WERI-Rb-1 (cell line): ENCODE results near the gene FARS2.
A peak's percentile ranks its signal among the peaks of the same experiment; 100 is the strongest.

Source experiments
- DNase-seq: peaks from one replicate; pipeline ENCODE4 v3.0.0-alpha.2; 2020
- H3K27ac ChIP-seq: fragments of 250-450 bp; sonication (Bioruptor Pico); 2 replicates; pipeline ENCODE4 v1.5.1; 2020; ENCODE audit warnings: mild to moderate bottlenecking, moderate library complexity
- H3K27me3 ChIP-seq: fragments of 250-450 bp; sonication (Bioruptor Pico); 2 replicates; pipeline ENCODE4 v1.5.1; 2021; ENCODE audit warnings: mild to moderate bottlenecking, low read depth, moderate library complexity; ENCODE audit not compliant: insufficient read depth, severe bottlenecking
- H3K36me3 ChIP-seq: fragments of 250-450 bp; sonication (Bioruptor Pico); 2 replicates; pipeline ENCODE4 v1.5.1; 2020; ENCODE audit warnings: mild to moderate bottlenecking, moderate library complexity
- H3K4me3 ChIP-seq: 2 replicates; pipeline ENCODE4 v1.5.1; 2011; ENCODE audit warnings: low read depth, mild to moderate bottlenecking, control low read depth, low read length
- H3K9me3 ChIP-seq: fragments of 250-450 bp; sonication (Bioruptor Pico); 2 replicates; pipeline ENCODE4 v1.5.1; 2021; ENCODE audit warnings: mild to moderate bottlenecking, moderate library complexity; ENCODE audit not compliant: severe bottlenecking
- CTCF ChIP-seq: IDR thresholded peaks from 2 replicates; pipeline ENCODE4 v1.5.1; 2011; ENCODE audit warnings: low read depth, mild to moderate bottlenecking, control low read depth, inconsistent platforms, low read length

Gene FARS2

GRCh38 chr6:5632348-5632935 is 371.1 kb downstream of the FARS2 start:
- H3K9me3 ChIP-seq = no peaks in the 10 kb centered on the region
- H3K27ac ChIP-seq = no peak overlapping the region
- H3K36me3 ChIP-seq = no peaks in the 10 kb centered on the region
- no peak for TF ChIP-seq CTCF
- no peak overlapping the region for H3K4me3 ChIP-seq
- DNase-seq = no peak
- H3K27me3 ChIP-seq = no peaks in the 10 kb centered on the region

- H3K27ac ChIP-seq = no peak overlapping the region
- H3K36me3 ChIP-seq = no peaks in the 10 kb centered on the region; the same call in 1 of the 2 replicates
- H3K4me3 ChIP-seq = no peak overlapping the region
- no peaks in the 10 kb centered on the region for H3K9me3 ChIP-seq
- H3K27me3 ChIP-seq = no peaks in the 10 kb centered on the region
- TF ChIP-seq CTCF = no peak
- no peak for DNase-seq
Measured at GRCh38 chr6:5634525-5634924, 373.2 kb downstream of the FARS2 start.

- Histone ChIP-seq H3K27me3 (no peaks in the 10 kb centered on the region), H3K4me3 (no peak overlapping the region), H3K27ac (peak overlapping the region; percentile 31), H3K9me3 (peaks cover 12% of the 10 kb centered on the region), H3K36me3 (no peaks in the 10 kb centered on the region; the same call in 1 of the 2 replicates)
- DNase-seq = peak; percentile 73
- TF ChIP-seq CTCF = no peak
Measured at GRCh38 chr6:5636210-5637030, 375.1 kb downstream of the FARS2 start.

- peak; percentile 40 for DNase-seq
- no peaks in the 10 kb centered on the region; the same call in 1 of the 2 replicates for H3K36me3 ChIP-seq
- H3K4me3 ChIP-seq = no peak overlapping the region
- no peaks in the 10 kb centered on the region for H3K27me3 ChIP-seq
- 0 out of 2 replicates have a peak overlapping the region, but pooled peaks have one; percentile 31 for H3K27ac ChIP-seq
- H3K9me3 ChIP-seq = peaks cover 12% of the 10 kb centered on the region
- TF ChIP-seq CTCF = no peak
Measured at GRCh38 chr6:5637714-5638113, 376.4 kb downstream of the FARS2 start.

GRCh38 chr6:5638666-5639065 is 377.4 kb downstream of the FARS2 start:
- no peaks in the 10 kb centered on the region for H3K27me3 ChIP-seq
- H3K36me3 ChIP-seq = no peaks in the 10 kb centered on the region; the same call in 1 of the 2 replicates
- H3K9me3 ChIP-seq = peaks cover 12% of the 10 kb centered on the region
- H3K27ac ChIP-seq = no peak overlapping the region
- no peak overlapping the region for H3K4me3 ChIP-seq
- no peak for TF ChIP-seq CTCF
- DNase-seq = no peak
